H1 (cell line): ENCODE measurements around the gene LIPE. TPM values are rescaled to one million over a fixed set of nuclear protein-coding genes. Genes with fewer than 3 reads are reported as not detected.

ENCODE experiments used
- polyA plus RNA-seq, 7 experiments: library from polyadenylated mRNA; depleted of rRNA in 3 of 7; stranded (reverse) in 5 of 7; unstranded in 2 of 7; fragments of >200 nt in 5 of 7; fragments of 200-250 nt in 2 of 7; gene quantifications; 1 replicate in 5 of 7; 2 replicates in 1 of 7; 4 replicates in 1 of 7; pipeline versions ENCODE4 v1.2.1 to v1.2.3, GENCODE V29; 2011 to 2013; ENCODE audit warnings: missing spikeins in 2 of 7, mixed read lengths in 2 of 7
- total RNA-seq: library from RNA; stranded (reverse); fragmentation: NEBNext Ultra II Directional; extraction: Animal tissue kit (Norgen Biotek cat#: 25700); gene quantifications from 2 replicates; pipeline ENCODE4 v1.2.1, GENCODE V29; 2021
- TF ChIP-seq, protein P1 (sequence below): IDR thresholded peaks from 2 replicates; pipeline ENCODE4 v1.6.1; 2012; ENCODE audit warnings: low read length, inconsistent platforms

Gene LIPE
- total and polyA plus RNA-seq, 2 of the 8 experiments (the other 6 are each of a cell fraction or from before 2014, with no cell fraction given): 8.7 to 15.9 TPM

DNA sequence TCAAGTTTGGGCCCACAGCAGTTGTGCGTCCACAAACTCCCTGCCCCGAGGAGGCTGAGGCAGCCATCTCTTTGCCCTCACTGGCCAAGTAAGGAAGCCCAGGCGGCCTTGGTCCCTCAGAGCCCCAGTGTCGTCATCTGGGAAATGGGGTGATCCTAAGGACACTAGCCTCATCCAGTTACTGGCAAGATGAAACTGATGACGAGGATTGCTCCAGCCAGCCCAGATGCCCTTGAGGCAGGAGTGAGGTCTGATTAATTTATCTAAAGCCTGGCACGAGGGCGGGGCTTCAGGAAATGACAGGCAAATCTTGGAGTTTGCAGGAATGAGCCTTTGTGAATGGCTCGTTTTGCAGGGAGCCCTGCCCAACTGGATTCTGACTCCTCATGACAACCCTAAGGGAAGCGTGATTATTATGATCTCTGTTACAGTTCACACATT is 5.6 kb downstream of the LIPE start (continued):
- TF ChIP-seq, protein P1, sequence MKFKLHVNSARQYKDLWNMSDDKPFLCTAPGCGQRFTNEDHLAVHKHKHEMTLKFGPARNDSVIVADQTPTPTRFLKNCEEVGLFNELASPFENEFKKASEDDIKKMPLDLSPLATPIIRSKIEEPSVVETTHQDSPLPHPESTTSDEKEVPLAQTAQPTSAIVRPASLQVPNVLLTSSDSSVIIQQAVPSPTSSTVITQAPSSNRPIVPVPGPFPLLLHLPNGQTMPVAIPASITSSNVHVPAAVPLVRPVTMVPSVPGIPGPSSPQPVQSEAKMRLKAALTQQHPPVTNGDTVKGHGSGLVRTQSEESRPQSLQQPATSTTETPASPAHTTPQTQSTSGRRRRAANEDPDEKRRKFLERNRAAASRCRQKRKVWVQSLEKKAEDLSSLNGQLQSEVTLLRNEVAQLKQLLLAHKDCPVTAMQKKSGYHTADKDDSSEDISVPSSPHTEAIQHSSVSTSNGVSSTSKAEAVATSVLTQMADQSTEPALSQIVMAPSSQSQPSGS: no peak
- TF ChIP-seq, all 59 proteins: peak for 0
